GM19023 (cell line): ENCODE data around the gene NECTIN2.
"Not testable (repeated sequence)": the region's sequence is repeated elsewhere in the genome, so short reads cannot be mapped to it uniquely, and the experiment has no call there.

Experiments used
- ATAC-seq: cut with Tn5 transposase; IDR thresholded peaks from one replicate; pipeline ENCODE4 v1.9.1; 2021; ENCODE audit warnings: mild to moderate bottlenecking, moderate library complexity; ENCODE audit not compliant: unreplicated experiment

Gene NECTIN2

GRCh38 chr19:44816301-44816700 lies 29.8 kb upstream of the NECTIN2 start:
- ATAC-seq = no peak

GRCh38 chr19:44817725-44818465 lies 28.2 kb upstream of the NECTIN2 start:
- ATAC-seq = no peak

DNA sequence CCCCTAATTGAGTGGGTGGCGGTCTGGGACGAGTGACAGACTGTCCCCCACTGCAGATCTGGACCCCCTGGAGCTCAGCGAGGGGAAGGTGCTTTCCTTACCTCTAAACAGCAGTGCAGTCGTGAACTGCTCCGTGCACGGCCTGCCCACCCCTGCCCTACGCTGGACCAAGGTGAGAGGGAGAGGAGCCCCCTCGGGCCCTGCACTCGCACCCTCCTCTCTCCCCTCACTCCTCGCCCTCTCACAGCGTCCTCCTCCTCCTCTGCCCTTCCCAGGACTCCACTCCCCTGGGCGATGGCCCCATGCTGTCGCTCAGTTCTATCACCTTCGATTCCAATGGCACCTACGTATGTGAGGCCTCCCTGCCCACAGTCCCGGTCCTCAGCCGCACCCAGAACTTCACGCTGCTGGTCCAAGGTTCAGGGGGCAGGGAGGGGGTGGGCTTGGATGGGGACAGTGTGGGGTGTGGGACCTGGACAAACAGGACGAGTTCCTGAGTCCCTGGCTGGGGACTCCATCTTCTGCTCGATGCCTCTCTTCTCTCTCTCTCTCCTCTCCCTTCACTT lies 27.5 kb upstream of the NECTIN2 start:
- ATAC-seq = no peak

DNA sequence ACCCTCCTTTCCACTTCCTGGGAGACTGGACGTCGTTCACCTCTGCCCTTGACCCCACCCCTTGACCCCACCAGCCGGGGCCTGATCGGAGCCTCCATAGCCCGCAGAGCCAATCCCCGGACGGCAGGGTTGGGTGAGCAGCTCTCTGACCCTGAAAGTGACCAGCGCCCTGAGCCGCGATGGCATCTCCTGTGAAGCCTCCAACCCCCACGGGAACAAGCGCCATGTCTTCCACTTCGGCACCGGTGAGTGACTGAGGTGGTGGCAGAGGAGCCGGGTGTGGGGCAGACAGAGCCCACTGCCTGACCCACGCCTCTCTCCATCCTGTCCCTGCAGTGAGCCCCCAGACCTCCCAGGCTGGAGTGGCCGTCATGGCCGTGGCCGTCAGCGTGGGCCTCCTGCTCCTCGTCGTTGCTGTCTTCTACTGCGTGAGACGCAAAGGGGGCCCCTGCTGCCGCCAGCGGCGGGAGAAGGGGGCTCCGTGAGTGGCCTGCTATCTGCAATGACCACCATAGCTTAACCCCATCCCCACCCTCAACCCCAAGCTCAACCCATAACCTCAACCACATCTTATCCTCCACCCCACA lies 26.8 kb upstream of the NECTIN2 start:
- no peak for ATAC-seq

- ATAC-seq = no peak
These were observed 25.2 kb upstream of the NECTIN2 start for GRCh38 chr19:44820648-44821609.

- ATAC-seq = no peak
These were observed 23.9 kb upstream of the NECTIN2 start for GRCh38 chr19:44822177-44822576.

DNA sequence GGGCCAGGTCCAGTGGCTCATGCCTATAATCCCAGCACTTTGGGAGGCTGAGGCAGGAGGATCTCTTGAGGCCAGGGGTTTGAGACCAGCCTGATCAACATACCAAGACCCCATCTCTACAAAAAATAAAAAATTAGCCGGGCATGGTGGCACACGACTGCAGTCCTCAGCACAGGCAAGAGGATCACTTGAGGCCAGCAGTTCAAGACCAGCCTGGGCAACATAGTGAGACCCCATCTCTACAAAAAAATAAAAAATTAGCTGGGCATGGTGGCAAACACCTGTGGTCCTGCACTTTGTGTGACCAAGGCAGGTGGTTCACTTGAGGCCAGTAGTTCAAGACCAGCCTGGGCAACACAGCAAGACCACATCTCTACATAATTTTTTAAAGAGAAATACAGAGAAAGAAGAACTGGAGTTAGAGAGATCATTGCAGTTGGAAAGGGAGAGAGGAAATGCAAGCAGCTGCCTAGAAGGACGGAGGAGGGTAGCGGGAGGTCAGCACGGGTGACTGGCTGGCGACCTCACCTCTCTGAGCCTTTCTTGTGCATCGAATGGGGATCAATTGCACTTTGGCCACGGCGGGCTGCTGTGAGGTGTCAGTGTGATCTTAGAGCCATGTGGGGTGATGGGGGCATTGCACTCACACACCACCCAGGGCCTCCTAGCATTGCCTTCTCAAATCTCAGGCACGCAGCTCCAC lies 23.3 kb upstream of the NECTIN2 start:
- ATAC-seq = no peak

DNA sequence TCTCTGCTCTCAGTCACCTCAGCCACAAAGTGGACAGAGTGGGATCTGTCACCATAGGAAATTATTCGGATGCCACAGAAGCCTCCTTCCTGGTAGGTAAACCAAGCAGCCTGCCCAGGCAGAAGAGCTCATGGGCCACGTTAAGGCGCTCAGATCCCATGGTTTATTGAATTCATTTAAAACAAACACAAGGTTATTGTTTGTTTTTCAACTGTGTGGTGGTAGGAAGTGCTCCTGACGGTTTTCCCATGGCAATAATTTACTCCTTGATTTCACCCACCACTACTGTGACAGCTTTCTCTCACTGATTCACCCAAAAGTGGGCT lies 22.8 kb upstream of the NECTIN2 start:
- no peak for ATAC-seq

DNA sequence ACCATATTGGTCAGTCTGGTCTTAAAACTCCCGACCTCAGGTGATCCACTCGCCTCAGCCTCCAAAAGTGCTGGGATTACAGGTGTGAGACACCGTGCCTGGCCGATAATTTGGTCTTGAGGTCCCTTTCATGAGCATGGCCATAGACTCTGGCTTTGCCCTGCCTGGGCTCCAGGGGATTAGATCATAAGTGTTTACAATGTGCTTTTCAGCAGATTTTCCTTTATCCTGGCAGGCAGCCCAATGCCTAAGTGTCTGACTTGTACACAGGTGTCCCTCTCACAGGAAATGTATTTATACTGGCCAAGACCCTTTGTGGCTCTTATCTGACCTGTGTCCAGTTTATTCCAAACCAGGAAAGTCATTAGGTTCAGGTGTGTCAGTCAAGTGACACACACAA lies 21.3 kb upstream of the NECTIN2 start:
- ATAC-seq = no peak

DNA sequence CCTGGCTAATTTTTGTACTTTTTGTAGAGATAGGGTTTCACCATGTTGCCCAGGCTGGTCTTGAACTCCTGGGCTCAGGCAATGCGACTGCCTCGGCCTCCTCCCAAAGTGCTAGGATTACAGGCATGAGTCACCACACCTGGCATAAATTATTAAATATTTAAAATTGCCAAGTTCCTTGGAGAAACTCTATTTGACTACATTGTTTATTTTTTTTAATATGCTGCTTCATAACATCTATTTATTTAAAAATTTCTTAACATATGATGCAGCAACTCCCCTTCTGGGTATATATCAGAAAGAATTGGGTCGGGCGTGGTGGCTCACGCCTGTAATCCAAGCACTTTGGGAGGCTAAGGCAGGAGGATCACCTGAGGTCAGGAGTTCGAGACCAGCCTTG lies 13.2 kb upstream of the NECTIN2 start:
- ATAC-seq = not testable (repeated sequence)

DNA sequence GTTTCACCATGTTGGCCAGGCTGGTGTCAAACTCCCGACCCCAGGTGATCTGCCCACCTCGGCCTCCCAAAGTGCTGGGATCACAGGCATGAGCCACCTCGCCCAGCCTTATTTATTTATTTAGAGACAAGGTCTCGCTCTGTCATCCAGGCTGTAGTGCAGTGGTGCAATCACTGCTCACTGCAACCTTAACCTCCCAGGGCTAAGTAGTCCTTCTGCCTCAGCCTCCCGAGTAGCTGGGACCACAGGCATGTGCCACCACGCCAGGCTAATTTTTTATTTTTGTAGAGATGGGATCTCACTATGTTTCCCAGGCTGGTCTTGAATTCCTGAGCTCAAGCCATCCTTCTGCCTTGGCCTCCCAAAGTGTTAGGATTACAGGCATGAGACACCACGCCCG lies 11.7 kb upstream of the NECTIN2 start:
- ATAC-seq = not testable (repeated sequence)

GRCh38 chr19:44839276-44839675 lies 6.8 kb upstream of the NECTIN2 start:
- no peak for ATAC-seq

GRCh38 chr19:44840811-44841210 lies 5.3 kb upstream of the NECTIN2 start:
- no peak for ATAC-seq

- no peak for ATAC-seq
These were observed 4.9 kb upstream of the NECTIN2 start for GRCh38 chr19:44841231-44841630.

GRCh38 chr19:44845286-44845611 lies 848 bp upstream of the NECTIN2 start:
- no peak for ATAC-seq

- ATAC-seq = no peak
These were observed 502 bp downstream of the NECTIN2 start for GRCh38 chr19:44846455-44847143.

DNA sequence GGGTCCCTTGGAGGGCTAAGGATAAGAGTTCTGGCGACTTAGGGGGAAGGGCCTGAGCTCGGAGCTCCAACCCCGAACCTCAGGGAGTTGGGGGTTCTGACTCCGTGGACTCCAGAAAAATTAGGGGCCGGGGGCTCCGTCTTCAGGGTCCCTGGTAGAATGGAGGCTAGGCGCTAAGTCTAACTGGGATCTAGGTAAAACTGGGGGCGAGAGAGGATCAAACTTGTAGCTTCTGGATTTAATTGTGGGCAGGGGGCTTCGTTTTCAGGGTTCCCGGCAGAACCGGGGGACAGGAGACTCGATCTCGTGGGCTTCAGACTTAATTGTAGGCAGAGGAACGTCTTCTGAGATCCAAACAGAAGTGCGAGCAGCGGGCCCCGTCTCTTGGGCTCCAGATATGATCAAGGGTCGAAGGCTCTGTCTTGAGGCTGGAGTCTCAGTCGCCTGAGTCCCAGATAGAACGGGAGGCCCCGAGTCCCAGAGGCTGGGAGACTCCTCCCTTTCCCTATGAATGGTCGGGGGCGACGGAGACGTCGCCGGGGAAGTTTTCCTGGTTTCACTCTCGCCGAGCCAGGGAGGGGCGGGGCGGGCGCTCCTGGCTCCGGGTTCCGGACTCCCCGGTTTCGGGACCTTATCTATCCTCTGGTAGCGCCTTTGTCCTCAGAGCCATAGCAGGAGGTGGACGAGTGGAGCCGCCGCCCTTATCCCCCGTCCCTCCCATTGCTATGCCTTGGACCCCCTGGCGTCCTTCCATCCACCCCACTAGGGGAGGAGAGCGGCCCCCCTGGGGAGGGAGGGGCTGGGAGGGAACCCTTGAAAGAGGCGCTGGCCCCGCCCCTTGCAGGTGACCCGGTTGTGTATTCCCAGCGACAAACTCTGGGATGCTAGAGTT lies 1.3 kb downstream of the NECTIN2 start:
- ATAC-seq = no peak

- no peak for ATAC-seq
These were observed 2.1 kb downstream of the NECTIN2 start for GRCh38 chr19:44848036-44848811.
